ENCODE data around the gene MST1.

Gene MST1

DNA sequence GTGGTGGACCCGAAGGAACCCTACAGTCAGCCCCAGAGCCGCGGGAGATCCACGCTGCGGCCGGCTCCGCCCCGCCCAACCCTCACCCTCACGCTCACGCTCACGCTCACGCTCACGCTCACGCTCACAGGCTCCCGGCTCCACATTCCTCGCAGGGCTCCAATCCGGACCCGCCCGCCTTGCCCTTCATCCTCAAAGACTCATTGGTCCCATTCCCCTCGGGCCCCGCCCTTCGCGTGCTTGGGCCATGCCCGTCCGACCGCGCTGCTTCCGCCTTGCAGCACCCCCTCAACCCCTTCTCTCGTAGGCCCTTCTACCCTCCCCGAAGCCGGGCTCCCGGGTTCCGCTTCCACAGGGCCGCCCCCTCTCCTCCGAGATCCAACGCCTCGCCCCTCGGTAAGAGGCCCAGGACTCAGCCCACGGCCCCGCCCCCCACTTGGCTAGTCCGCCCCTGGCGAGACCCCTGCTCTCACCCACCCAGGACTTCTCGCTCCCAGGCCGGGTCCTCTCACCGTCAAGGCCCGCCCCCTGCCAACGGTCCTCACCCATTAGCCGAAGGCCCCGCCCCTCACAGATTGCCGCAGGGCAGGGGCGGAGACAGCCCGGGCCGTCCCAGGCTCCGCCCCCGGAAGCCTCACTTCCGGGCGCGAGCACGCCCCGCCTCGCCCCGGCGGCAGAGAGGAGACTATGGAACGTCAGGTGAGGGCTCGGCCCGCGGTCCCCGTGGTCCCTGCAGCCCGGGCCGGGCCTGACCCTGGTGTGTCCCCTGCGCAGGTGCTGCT lies 15.4 kb downstream of the MST1 start, which contains the start of gene APEH:
APEH (plus strand) TSS at position 637 of the 782 bp plus-strand sequence; CDS start at position 688, 51 bp downstream.
- DNase-seq, result no peak

GRCh38 chr3:49673121-49673714 lies 16.1 kb downstream of the MST1 start:
- no peak for DNase-seq

DNA sequence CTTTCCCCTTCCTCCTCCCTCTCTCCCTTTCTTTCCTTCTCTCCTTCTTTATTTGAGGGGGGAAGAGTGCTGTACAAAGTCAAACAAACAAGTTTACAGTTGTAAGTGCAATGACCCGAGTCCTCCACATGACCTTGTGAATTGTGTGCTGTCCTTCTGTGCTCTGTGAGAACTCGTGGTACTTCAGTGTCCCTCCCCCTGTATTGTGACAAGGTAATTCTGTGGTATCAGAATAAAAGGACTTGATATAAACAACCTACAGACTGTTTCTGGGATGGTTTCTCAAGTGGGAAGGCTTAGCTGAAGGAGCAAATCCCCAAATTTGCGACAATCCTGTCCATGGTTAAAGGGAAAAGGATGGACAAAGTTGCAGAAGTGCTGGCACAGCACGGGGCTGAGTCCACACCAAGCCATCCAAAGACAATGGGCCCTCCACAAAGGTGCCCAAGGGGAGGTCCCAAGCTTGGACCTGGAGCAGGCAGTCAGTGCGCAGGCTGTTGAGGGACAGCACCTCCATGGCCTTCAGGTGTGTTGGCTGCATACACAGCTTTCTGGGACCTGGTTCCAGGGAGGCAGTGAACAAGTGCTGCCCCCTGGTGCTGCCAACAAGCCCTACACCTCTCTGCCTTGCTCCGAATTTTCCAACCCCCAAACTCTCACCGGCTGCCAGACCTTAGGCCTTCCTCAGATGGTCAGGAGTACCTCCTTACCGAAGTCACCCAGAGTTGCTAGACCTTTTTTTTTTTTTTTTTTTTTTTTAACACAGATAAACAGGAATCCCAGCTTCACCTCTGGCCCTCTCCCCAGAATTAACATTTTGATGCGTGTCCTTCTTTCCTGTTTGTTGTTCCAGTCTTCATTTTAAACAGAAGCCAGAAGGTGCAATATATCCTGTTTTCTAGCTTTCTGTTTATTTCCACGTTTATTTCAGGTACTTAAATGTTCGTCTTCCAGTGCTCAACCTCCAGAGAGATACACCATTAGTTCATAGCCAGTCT lies 17.7 kb downstream of the MST1 start:
- DNase-seq, result no peak

DNA sequence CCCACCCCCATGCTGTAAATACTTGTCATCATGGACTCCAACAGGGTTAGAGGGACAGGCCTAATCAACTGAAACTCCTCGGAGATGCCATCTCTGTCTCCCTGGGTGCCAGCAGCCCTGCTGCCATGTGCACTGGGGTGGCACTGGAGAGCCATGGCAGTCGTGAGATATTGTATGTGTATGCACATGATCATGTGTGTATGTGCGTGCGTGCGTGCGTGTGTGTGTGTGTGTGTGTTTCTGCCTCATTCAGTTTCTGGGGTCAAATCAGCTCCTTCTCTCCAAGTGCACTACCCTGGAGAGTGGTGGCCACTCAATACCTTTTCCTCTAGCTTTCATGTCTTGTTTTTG lies 18.4 kb downstream of the MST1 start:
- no peak for DNase-seq

DNA sequence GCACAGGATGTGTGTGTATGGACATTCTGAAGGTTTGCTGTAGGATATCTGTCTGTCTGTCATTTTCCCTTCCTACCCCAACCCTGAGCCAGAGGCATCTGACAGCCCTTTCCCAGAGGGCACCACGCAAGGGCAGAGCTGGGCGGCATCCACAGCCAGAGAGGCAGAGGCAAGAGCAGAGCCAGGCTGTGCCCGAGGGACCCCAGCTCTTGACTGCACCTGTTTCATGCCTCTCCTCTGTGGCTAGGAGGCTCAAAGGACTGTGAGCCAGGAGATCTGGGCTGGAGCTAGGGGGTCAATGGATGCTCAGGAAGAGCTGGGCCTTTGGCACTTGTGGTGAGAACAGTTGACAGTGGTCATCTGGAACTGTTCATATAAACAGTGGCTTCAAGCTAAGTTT lies 19.9 kb downstream of the MST1 start:
- no peak for DNase-seq

DNA sequence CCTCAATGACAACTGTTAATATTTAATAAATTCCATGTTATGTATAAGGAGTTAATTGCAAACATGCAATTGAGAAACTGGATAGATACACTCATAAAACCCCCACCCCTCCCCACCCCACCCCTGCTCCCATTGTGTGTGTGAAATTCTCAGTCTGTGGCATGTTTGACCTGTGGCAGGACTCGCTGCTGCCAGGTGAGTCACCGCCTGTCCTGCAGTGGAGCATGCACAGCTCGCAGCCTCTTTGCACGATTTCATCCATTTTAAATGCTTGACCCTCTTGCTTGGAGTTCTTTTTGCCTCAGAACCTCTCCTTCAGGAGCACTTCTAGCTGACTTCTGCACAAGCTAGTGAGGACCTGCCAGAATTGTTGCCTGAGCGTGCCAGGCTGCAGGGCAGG lies 20.4 kb downstream of the MST1 start:
- no peak for DNase-seq

GRCh38 chr3:49668414-49668797 lies 20.9 kb downstream of the MST1 start:
- no peak for DNase-seq

- DNase-seq, result no peak
Measured at GRCh38 chr3:49667701-49668413, 21.4 kb downstream of the MST1 start.

DNA sequence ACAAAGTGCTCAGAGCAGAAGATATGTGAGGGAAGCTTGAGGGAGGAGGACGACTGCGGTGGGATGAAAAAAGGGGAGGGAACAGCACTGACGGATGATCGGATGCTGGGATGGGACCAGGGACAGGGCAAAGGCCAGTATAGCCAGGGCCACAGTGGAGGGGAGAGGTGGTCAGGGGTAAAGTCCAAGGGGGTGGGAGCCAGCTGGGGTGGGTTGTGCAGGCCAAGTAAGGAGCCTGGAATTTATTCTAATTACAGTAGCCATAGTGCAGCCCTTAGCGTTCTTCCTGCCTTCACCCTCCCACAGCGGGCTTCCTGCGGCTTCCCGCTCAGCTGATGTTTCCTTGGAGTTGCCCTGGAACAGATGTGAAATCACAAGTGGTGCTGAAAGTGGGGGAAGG lies 22.7 kb downstream of the MST1 start:
- no peak for DNase-seq

DNA sequence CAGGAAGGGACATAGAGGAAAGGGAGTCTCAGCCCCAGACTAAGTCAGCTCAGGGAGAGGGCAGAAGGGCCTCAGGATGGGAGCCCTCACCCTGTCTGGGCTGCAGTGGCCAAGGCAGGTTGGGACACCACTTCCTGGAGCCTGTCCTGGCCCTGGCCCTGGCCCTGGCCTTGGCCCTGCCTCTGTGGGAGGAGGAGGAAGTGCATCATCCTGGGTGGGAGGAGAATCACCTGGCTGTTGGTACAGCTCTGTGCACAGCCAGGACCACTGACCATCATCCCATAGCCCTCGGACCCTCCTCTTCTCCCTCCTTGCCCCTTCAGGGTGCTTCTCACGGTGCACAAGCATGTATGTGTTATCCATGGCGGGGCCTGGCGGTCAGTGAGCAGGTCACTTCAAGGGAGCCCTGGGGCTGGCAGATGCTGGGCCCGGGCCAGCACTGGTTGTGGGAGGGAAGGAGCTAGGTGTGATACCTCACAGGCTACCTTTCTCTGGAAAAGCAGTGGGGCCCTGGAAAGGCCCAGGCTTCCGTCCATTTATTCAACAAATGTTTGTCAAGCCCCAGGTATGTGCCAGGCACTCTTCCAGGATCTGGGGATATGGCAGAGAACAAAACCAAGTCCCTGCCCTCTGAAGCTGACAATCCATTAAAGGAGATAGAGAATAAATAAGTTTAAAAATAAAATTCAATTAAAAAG lies 23.3 kb downstream of the MST1 start:
- DNase-seq, result no peak

DNA sequence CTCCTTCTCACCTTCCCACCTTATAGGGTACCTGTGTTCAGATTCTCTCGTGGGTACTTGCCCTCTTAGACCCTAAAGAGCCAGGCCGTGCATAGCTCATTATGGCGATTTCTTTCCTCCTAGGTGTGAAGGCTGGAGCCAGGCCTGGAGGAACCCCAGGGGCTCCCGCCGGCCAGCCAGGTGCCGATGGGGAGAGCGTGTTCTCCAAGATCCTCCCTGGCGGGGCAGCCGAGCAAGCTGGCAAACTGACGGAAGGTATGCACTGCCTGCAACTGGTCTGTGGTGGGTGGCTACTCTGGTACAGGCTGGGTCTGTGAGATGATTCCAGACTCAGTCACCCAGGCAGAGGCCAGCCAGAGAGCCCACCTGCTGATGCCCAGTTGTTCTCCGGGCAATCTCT lies 25.0 kb downstream of the MST1 start:
- no peak for DNase-seq

GRCh38 chr3:49663831-49664230 lies 25.4 kb downstream of the MST1 start:
- no peak for DNase-seq

- DNase-seq, result no peak
Measured at GRCh38 chr3:49662720-49663413, 26.4 kb downstream of the MST1 start.

DNA sequence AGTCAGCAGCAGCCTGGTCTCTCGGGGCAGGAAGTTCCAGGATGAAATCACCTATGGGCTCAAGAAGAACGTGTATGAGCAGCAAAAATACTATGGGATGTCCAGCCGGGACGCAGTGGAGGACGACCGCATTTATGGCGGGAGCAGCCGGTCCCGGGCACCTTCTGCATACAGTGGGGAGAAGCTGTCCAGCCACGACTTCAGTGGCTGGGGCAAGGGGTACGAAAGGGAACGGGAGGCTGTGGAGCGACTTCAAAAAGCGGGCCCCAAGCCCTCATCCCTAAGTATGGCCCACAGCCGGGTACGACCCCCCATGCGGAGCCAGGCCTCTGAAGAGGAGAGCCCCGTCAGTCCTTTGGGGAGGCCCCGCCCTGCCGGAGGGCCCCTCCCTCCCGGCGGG lies 27.3 kb downstream of the MST1 start:
- DNase-seq, result no peak

DNA sequence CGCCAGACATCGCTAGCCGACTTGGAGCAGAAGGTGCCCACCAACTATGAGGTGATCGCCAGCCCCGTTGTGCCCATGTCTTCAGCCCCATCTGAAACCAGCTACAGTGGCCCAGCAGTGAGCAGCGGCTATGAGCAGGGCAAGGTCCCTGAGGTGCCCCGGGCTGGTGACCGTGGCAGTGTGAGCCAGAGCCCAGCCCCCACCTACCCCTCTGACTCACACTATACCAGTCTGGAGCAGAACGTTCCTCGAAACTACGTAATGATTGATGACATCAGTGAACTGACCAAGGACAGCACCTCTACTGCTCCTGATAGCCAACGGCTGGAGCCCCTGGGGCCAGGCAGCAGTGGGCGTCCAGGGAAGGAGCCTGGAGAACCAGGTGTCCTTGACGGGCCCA lies 28.0 kb downstream of the MST1 start:
- no peak for DNase-seq

DNA sequence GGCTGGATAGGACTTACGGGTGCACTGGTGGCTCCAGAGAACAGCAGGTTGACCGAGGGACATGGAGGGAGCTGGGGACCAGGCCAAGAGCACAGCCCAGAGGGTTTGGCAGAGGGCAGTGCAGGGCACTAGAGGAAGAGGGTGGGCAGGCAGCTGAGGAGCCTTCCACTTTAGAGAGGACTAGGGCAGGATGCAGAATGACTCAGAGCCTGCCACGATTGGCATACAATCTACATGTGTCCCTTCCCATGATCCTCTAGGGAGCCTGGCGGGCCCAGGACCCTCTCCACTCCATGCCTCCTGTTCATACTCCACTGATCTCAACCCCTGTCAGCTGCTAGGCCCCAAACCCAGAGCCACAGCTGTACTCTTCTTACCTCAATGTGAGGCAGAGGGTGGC lies 29.5 kb downstream of the MST1 start:
- DNase-seq, result no peak

- DNase-seq, result no peak
Measured at GRCh38 chr3:49658711-49659110, 30.6 kb downstream of the MST1 start.

- DNase-seq, result no peak
Measured at GRCh38 chr3:49657208-49657915, 31.9 kb downstream of the MST1 start.

DNA sequence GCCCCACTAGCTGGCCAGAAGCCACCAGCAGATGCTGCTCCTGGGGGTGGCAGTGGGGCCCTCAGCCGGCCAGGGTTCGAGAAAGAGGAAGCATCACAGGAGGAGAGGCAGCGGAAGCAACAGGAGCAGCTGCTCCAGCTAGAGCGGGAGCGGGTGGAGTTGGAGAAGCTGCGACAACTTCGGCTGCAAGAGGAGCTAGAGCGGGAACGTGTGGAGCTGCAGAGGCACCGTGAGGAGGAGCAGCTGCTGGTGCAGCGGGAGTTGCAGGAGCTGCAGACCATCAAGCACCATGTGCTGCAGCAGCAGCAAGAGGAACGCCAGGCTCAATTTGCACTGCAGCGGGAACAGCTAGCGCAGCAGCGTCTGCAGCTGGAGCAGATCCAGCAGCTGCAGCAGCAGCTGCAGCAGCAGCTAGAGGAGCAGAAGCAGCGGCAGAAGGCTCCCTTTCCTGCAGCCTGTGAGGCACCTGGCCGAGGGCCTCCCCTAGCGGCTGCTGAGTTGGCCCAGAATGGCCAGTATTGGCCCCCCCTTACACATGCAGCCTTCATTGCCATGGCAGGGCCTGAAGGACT lies 32.6 kb downstream of the MST1 start:
- DNase-seq, result no peak

GRCh38 chr3:49655731-49656285 lies 33.5 kb downstream of the MST1 start:
- no peak for DNase-seq
